MG63 (cell line): Measurements from ENCODE around the gene HES3. TPM values are rescaled to one million over a fixed set of nuclear protein-coding genes. Genes with fewer than 3 reads are reported as not detected.

Source experiments
- total RNA-seq: library from RNA; depleted of rRNA; stranded (reverse); fragments of >200 nt; shearing (Covaris generic); gene quantifications from 2 replicates; pipeline ENCODE4 v1.2.3, GENCODE V29; 2014; ENCODE audit warnings: low replicate concordance; rRNA removed

The HES3 gene
- total RNA-seq, 1 experiment from 2014 or later, result not detected

Other genes with a start within 250 kb of the HES3 start
- 0.47 and 6.2 TPM in 2 replicates for gene KCNAB2, start 198.3 kb upstream of the HES3 start, total RNA-seq
- gene CHD5, start 63.9 kb upstream of the HES3 start, total RNA-seq, result 0.07 and 0.23 TPM in 2 replicates
- gene RPL22, start 44.6 kb upstream of the HES3 start, total RNA-seq, result 168 and 264 TPM in 2 replicates
- 7.8 and 7.9 TPM in 2 replicates for gene RNF207, start 38.1 kb upstream of the HES3 start, total RNA-seq
- 83.9 and 87.1 TPM in 2 replicates for gene ICMT, start 8.2 kb upstream of the HES3 start, total RNA-seq
- 5.0 and 6.3 TPM in 2 replicates for gene GPR153, start 16.9 kb downstream of the HES3 start, total RNA-seq
- 80.9 and 91.4 TPM in 2 replicates for gene ACOT7, start 149.6 kb downstream of the HES3 start, total RNA-seq
- 0.59 TPM in 1 of 2 replicates, not detected in the other for gene HES2, start 175.7 kb downstream of the HES3 start, total RNA-seq
- gene ESPN, start 180.6 kb downstream of the HES3 start, total RNA-seq, result not detected in 2 replicates
- 0.63 TPM in 1 of 2 replicates, not detected in the other for gene TNFRSF25, start 222.0 kb downstream of the HES3 start, total RNA-seq
- gene PLEKHG5, start 247.5 kb downstream of the HES3 start, total RNA-seq, result 0.02 and 1.2 TPM in 2 replicates